AG09309 (cell line): ENCODE data around the gene GLT8D2.
A peak's percentile ranks its signal among the peaks of the same experiment; 100 is the strongest.

Experiments used
- DNase-seq: peaks from one replicate; pipeline ENCODE4 v3.0.0-alpha.2; 2010; ENCODE audit warnings: low read depth
- H3K4me3 ChIP-seq: 2 replicates; pipeline ENCODE4 v1.5.1; 2011; ENCODE audit warnings: mild to moderate bottlenecking, low read depth, low read length, moderate library complexity; ENCODE audit not compliant: control insufficient read depth
- CTCF ChIP-seq: IDR thresholded peaks from 2 replicates; pipeline ENCODE4 v1.5.1; 2011; ENCODE audit warnings: mild to moderate bottlenecking, low read depth, low read length, inconsistent platforms; ENCODE audit not compliant: insufficient read depth, control insufficient read depth; ENCODE audit errors: missing control alignments

Gene GLT8D2

GRCh38 chr12:104049903-104050356, at the start of gene GLT8D2:
Gene GLT8D2 (minus strand): TSS chr12:104050187. CDS start chr12:104019648, 30,539 bp downstream.
- H3K4me3 ChIP-seq: peak within 1 kb of the TSS; percentile 62
- peak; percentile 50 for DNase-seq
- no peak for TF ChIP-seq CTCF

GRCh38 chr12:104097954-104098353, 48.0 kb upstream of the GLT8D2 start:
- TF ChIP-seq CTCF: no peak
- no peak overlapping the region for H3K4me3 ChIP-seq
- no peak for DNase-seq

- TF ChIP-seq CTCF: no peak
- no peak for DNase-seq
- H3K4me3 ChIP-seq: no peak overlapping the region
Measured at GRCh38 chr12:104095289-104095688, 45.3 kb upstream of the GLT8D2 start.

GRCh38 chr12:104094284-104094683, 44.3 kb upstream of the GLT8D2 start:
- DNase-seq: no peak
- no peak for TF ChIP-seq CTCF
- H3K4me3 ChIP-seq: no peak overlapping the region

GRCh38 chr12:104091136-104091535, 41.1 kb upstream of the GLT8D2 start:
- no peak for DNase-seq
- no peak for TF ChIP-seq CTCF
- no peak overlapping the region for H3K4me3 ChIP-seq

GRCh38 chr12:104090685-104091084, 40.7 kb upstream of the GLT8D2 start:
- no peak overlapping the region for H3K4me3 ChIP-seq
- TF ChIP-seq CTCF: no peak
- no peak for DNase-seq

- no peak for TF ChIP-seq CTCF
- no peak for DNase-seq
- H3K4me3 ChIP-seq: no peak overlapping the region
Measured at GRCh38 chr12:104083769-104084475, 33.9 kb upstream of the GLT8D2 start.
